Activated CD4-positive, alpha-beta T cell treated with anti-CD3 and anti-CD28 coated beads for 24 hours (primary cell): ENCODE data around the gene EIF4E1B.

ENCODE experiments used
- DNase-seq, 2 donors: peaks; one replicate each; pipeline ENCODE4 v3.0.0-alpha.2; 2020; ENCODE audit warnings: low read depth in 2 of 2

EIF4E1B gene

DNA sequence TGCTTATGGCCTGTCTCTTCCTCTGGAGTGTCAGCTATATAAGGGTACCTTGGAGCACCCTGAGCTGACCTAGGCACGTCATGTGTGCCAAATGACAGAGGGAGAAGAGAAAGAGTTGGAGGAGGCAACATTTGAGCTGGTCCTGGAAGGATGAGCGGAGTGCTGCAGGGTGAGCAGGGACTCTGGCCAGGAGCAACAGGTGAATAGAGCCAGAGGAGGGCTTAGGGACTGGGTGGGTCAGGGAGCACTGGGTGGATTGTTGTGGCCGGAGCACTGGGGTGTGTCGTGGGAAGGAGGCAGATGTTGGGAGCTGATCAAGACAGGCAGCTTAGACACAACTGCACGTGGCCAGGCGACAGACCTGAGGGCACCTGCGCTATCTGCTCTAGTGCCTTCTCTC, 60.4 kb downstream of the EIF4E1B start:
- no peak for DNase-seq

DNA sequence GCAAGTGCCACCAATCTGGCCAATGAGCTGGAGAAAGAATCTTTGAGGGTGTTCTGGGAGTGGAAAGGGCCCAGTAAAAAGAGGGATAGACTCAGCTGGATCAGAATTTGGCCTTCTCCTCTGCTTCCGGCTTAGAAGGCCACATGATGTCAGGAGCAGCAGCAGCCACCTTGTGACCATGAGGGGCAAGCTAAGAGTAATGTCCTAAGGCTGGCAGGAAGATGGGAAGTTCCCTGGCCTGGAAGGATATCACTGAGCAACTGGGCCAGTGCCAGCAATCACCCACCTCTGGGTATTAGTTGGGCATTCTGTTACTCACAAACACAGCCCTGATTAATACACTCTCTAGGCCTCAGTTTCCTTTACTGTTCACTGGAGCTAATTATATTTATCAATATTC, 61.0 kb downstream of the EIF4E1B start:
- no peak for DNase-seq

DNA sequence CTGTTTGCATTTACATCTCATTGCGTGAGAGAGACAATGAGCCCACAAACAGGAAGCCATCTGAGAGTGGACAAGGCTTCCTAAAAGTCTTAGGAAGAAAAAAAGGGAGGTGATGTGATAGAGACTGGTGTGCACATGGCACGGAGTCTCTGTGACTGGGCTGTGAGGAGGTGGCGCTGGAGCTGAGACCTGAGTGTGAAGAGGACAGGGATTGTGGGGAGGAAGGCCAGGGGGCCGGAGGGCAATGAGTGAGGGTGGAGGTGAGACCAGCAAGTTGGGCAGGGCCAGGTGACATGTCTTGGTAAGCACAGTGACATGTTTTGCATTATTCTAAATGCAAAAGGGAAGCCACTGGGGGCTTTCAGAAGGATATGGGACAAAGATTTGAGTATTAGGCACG, 61.9 kb downstream of the EIF4E1B start:
- DNase-seq: no peak

DNA sequence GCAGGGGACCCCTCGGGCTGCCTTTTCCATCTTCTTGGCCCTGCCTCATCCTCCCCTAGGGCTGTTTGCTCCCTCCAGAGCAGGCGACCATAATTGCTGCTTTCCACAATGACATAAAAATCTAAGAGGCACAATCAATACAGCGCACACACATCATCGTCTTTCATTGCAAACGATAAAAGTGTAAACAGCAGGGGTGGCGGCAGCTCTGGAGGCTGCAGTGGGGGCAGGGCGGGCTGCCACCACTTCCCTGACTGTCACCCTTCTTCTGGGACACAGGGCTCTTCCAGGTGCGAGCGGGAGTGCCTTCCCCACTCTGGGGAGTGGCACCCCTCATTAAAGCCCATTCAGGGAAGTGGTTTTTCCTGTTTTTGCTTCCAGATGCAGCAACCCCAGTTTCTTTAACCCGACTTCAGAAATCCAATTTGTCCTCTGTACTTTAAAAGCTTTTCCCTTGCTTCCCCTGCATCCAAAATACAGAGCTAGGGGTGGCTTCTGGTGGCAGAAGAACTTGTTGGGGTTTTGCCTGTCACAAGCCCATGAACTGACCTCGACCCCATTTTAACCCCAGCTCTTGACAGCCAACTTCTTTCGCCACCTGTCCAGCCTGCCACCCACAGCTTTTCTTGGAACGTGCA, 62.5 kb downstream of the EIF4E1B start:
- DNase-seq: no peak

DNA sequence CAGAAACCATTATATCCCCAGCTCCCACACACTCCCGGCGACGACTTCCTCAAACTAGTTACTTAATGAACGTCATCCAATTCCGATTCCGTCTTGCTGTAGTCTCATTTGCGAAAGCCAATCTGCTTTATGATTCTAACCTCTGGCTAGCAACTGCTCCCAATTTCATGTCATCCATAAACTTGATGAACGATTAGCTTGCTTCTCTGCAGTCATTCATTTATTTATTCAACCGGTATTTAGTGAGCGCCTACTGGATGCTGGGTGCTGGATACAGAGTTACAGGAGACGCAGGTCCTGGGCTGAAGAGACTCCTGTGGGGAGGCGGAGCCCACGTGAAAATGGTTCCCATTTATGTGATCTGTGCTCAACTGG, 63.0 kb downstream of the EIF4E1B start:
- DNase-seq: no peak

DNA sequence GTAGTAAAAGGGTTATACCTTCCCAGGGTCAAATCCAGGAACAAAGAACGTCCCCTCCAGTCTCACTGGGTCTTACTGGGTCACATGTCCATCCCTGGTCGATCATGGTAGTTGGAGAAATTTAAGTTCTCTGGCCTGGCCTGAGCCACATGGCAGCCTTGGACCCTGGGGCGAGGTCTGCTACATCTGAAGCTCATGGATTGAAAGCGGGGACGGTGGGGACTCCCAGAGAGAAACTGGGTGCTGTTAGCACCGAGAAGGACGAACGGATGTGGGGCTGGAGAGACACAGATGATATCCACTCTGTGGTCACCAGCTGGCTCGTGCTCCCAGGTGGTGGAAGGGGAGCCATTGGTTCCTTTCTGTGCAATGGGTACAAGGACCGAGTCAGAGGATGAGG, 63.7 kb downstream of the EIF4E1B start:
- DNase-seq: no peak

DNA sequence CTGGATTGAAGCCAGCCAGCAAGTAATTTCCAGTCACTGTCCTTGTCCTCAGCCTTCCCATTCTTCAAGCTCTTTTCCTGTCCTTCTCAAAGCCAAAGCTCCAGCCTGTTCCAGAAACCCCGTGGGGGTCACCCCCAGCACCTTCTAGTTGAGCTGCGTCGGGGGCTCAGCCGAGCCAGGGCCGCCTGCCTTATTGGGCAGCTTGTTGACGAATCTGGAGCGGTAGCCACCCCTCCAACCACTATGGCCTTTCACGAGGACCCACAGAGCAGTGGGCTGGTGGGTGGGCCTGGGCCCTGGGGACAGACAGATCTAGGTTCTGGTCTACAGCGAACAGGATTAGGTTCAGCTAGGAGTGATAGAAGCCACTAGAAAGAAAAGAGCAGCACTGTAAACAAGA, 64.2 kb downstream of the EIF4E1B start:
- DNase-seq: no peak

DNA sequence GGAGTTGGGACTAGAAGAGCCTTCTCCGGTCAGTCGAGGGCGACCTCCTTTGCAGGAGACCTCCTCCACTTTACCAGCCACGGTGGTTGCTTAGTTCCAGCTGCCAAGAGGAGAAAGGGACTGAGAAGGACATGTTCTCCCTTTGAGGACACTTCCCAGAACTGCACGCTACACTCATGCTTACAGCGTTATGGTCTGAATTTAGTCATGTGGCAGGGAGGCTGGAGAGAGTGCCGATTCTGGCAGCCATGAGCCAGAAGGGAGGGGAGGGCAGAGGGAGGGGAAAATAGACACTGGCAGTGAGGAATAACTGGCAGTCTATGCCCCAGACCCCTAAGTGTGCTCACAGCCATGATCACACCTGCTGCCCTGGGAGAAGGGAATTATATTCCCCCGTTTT, 64.6 kb downstream of the EIF4E1B start:
- no peak for DNase-seq
